Hepatocyte (in vitro differentiated cells): ENCODE measurements around the gene DOHH.

Experiments
- CTCF ChIP-seq: fragments of 200-600 bp; sonication (generic); IDR thresholded peaks from 2 replicates; pipeline ENCODE4 v1.5.1; 2016; ENCODE audit warnings: antibody characterized with exemption, mild to moderate bottlenecking; ENCODE audit not compliant: poor library complexity
- EZH2phosphoT487 ChIP-seq: fragments of 200-600 bp; sonication (generic); IDR thresholded peaks from one replicate; pipeline ENCODE4 v1.6.1; 2018; ENCODE audit warnings: antibody characterized with exemption, mild to moderate bottlenecking, low read depth, moderate library complexity; ENCODE audit not compliant: unreplicated experiment, severe bottlenecking

- TF ChIP-seq CTCF: no peak
- no peak for TF ChIP-seq EZH2phosphoT487
Observed at GRCh38 chr19:3462991-3463713, 37.3 kb downstream of the DOHH start.
